Measurements from ENCODE around the gene RGS19. TPM values are rescaled to one million over a fixed set of nuclear protein-coding genes. Genes with fewer than 3 reads are reported as not detected.
A peak's percentile ranks its signal among the peaks of the same experiment; 100 is the strongest.

Gene RGS19
- total RNA-seq, 1 experiment from 2014 or later, result 32.0 TPM

- in situ Hi-C loops (cut with HindIII; ENCODE audit: low pct_unique_long_range_greater_than_20kb, low sequenced_read_pairs), result no loop called here
- no peaks in the 10 kb centered on the region for H3K27me3 ChIP-seq (ENCODE audit: control insufficient read depth, insufficient read depth, low read length)
- intact Hi-C loops (cut with micrococcal nuclease; ENCODE audit: unreplicated experiment), result no loop called here
- ChIA-PET POLR2A (interaction anchor here (0.7 kb wide), 1 partner anchor 23 kb away, joined by 4 read pairs; no protein-coding TSS in a partner anchor), CTCF (interaction anchor here (0.6 kb wide), 1 partner anchor 37 kb away, joined by 3 read pairs; no protein-coding TSS in a partner anchor)
- TF ChIP-seq POLR2AphosphoS5 (IDR thresholded peaks at IDR 0.05; ENCODE audit: low read depth, low read length), result no peak
- TF ChIP-seq SIN3A (IDR thresholded peaks at IDR 0.05; ENCODE audit: borderline replicate concordance, insufficient read depth, low read depth, low read length), result no peak
- TF ChIP-seq TCF7L2 (IDR thresholded peaks at IDR 0.05; ENCODE audit: low read depth, low read length), result no peak
- no peak for TF ChIP-seq CTCF (IDR thresholded peaks at IDR 0.05)
- TF ChIP-seq REST (IDR thresholded peaks at IDR 0.05; ENCODE audit: insufficient read depth in 1 of 2, low read depth in 2 of 2, low read length in 1 of 2), result no peak
- H3K4me3 ChIP-seq (ENCODE audit: low read depth in 2 of 2, low read length in 2 of 2), result no peak overlapping the region
- DNase-seq (ENCODE audit: low read depth, low spot score), result no peak
- peaks cover 21% of the 10 kb centered on the region for H3K4me1 ChIP-seq (ENCODE audit: control insufficient read depth, insufficient read depth, low read length)
- no peaks in the 10 kb centered on the region for H3K36me3 ChIP-seq (ENCODE audit: control insufficient read depth, insufficient read depth, low read length)
- ATAC-seq, result no peak
- no peaks in the 10 kb centered on the region for H3K9me3 ChIP-seq (ENCODE audit: control insufficient read depth, insufficient read depth, low read depth, low read length)
- no peak overlapping the region for H3K27ac ChIP-seq (ENCODE audit: low read length)
- BruUV-seq (replicated peaks), result no TSS peak
These were observed 2.3 kb upstream of the RGS19 start for GRCh38 chr20:64081624-64081964.

GRCh38 chr20:64080813-64081623 is 1.7 kb upstream of the RGS19 start:
- in situ Hi-C loops (cut with HindIII; ENCODE audit: low pct_unique_long_range_greater_than_20kb, low sequenced_read_pairs) (no loop called here), intact Hi-C loops (cut with micrococcal nuclease; ENCODE audit: unreplicated experiment) (no loop called here)
- peaks cover 21% of the 10 kb centered on the region for H3K4me1 ChIP-seq (ENCODE audit: control insufficient read depth, insufficient read depth, low read length)
- DNase-seq (ENCODE audit: low read depth, low spot score) (no peak), ATAC-seq (peak; percentile 1; the same call in 1 of the 2 replicates)
- no peaks in the 10 kb centered on the region for H3K36me3 ChIP-seq (ENCODE audit: control insufficient read depth, insufficient read depth, low read length)
- H3K27ac ChIP-seq (ENCODE audit: low read length), result peak overlapping the region; percentile 54
- no peak for TF ChIP-seq TCF7L2 (IDR thresholded peaks at IDR 0.05; ENCODE audit: low read depth, low read length)
- no peak for TF ChIP-seq REST (IDR thresholded peaks at IDR 0.05; ENCODE audit: insufficient read depth in 1 of 2, low read depth in 2 of 2, low read length in 1 of 2)
- no peak for TF ChIP-seq CTCF (IDR thresholded peaks at IDR 0.05)
- TF ChIP-seq POLR2AphosphoS5 (IDR thresholded peaks at IDR 0.05; ENCODE audit: low read depth, low read length), result no peak
- no peak for TF ChIP-seq SIN3A (IDR thresholded peaks at IDR 0.05; ENCODE audit: borderline replicate concordance, insufficient read depth, low read depth, low read length)
- ChIA-PET CTCF (interaction anchor here (0.6 kb wide), 1 partner anchor 38 kb away, joined by 3 read pairs; no protein-coding TSS in a partner anchor), POLR2A (no interaction called here)
- no peaks in the 10 kb centered on the region for H3K9me3 ChIP-seq (ENCODE audit: control insufficient read depth, insufficient read depth, low read depth, low read length)
- H3K4me3 ChIP-seq (ENCODE audit: low read depth in 2 of 2, low read length in 2 of 2), result peak overlapping the region; percentile 63 to 78
- no TSS peak for BruUV-seq (replicated peaks)
- H3K27me3 ChIP-seq (ENCODE audit: control insufficient read depth, insufficient read depth, low read length), result no peaks in the 10 kb centered on the region

Measured in Panc1 (cell line).